HCEC 1CT (cell line): ENCODE measurements around the gene RAP1GAP.

Experiments used
- DNase-seq: peaks from one replicate; pipeline ENCODE4 v3.0.0-alpha.2; 2017

RAP1GAP gene

DNA sequence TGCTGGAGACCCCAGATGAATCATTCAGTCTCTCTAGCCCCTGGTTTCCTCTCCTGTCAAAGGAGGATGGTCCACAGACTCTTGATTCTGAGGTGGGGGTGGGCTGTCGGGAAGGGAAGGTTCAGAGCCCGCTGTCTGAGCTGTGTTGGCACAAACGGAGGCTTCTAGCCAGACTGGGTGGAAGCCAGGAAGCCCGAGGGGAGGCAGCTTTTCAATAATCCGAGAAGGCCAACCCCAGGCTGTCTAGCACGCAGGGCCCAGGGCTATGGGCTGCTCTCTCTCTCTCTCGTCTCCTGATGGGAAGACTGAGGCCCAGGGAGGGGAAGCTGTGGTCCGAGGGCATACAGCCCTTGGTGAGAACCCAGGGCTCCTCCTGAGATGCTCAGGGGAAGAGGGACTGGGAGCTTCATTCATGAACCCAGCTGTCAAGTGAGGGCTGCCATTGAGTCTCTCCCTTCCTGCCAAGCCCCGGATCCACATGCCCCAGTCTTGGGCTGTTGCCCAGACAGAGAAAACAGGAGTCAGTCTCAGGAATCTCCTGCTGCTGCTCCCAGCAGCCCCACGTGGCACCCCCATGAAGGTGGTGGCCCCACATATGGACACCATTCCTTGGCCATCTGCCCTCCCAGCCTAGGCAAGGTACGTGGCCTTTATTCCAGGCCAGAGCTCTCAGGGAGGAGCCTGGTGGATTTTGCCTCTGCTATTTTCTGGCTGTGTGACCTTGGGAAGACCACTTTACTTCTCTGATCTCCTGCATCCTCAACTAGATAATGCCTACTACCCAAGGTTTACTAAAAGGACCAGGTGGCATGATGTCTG is 44.4 kb downstream of the RAP1GAP start:
- no peak for DNase-seq

DNA sequence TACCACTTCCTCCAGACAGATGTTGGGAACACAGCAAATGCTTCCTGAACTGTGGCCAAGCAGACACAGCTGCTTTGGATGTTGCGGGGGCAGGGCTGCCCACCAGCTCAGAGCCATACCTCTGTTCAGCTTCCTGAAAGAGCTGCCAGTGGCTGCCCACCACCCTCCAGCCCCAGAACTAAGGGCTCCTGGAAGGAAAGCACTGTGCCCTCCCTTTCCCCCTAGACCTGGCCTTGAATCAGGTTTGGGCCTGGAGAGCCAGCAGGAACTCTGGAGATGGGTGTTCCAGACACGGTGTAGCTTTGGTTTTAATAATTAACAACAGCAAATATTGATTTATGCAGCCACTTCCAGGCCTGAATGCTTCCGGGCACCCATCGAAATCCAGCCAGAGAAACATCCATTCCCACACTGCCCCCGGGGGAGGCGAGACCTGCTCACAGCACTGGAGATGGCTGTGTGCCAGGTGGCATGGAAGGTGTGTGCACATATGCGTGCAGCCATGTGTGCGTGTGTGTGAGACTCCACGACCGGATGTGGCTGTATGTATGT is 45.7 kb downstream of the RAP1GAP start:
- no peak for DNase-seq

DNA sequence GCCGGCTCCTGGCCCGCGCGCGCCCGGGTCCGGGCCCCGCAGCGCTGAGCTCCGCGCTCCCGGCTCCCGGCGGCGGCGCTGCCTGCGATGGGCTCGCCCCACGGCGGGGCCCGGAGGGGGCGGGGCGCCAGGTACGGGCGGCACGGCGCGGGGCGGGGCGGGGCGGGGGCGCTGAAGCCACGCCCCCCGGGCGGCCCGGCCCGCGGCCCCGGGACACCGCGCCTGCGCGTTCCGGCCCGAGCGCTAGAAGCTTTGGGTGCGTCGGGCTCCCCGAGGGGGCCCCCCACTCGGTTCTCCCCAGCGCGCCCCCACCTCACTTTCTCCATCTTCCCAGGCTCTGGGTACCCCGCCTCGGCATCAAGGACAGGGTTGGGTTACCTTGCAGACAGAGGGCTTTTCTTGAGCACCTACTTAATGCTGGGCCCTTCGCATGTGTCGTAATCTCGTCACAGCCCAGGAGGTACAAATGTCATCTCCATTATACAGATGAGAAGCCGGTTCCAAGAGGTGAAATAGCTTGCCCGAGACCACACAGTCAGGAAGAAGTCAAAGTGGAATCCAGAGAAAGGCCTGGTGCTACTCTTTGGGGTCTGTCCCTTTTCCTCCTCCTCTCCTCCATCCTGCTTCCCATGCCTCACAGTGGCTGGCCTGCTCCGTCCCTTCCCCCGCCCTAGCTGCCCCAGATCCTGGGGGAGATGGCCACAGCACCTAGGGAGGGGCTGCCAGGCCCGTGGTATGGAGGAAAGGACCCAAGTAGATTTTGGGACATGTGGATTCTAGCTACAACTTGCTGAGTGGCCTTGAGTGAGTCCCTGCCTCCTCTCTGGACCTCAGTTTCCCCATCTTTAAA is 46.5 kb downstream of the RAP1GAP start:
- DNase-seq, result no peak

DNA sequence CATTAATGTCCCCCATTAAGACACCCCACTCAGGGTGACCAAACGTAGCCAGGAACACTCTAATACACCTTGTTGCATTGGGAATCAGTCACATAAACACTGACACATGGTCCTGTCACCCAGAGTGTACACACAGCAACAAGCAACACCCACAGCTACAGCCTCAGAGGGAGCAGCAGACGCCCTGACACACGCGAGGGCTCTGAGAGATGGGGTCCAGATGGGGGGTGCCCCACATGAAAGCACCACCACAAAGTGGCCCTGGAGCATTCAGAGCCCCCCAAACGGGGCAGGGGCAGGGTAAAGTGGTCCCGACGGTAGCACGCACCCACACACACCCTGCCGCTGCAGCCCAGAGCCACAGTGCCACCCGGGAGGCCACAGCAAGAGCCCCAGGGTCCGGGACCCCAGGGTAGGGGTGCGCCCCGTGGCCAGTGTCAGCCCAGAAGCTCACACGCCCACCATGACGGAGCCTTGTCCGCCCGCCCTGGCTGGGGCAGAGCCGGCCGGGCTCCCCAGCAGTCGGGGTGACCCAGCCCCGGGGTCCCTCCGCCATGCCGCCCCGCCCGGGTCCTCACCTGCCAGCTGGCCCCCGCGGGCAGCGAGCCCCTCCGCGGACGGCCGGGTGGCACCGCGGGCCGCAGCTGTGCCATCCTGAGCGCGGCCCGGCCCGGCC is 47.3 kb downstream of the RAP1GAP start:
- DNase-seq, result no peak

DNA sequence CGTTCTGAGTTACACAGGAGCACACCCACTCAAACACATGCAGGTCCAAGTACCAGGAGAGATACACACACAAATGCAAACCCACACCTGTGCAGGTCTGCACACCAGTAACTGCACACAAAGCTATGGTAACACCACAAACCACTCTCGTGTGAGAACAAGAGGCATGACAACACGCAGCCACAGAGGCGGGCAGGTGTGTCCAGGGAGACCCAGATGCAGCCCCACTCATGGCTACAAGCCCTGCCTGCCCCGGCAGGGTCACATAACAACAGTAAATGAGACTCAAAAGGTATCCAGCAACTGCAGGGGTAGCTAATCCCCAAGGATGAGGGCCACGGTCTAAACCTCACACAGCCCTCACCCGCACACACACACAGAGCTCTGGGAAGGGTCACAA is 48.1 kb downstream of the RAP1GAP start:
- DNase-seq, result no peak

DNA sequence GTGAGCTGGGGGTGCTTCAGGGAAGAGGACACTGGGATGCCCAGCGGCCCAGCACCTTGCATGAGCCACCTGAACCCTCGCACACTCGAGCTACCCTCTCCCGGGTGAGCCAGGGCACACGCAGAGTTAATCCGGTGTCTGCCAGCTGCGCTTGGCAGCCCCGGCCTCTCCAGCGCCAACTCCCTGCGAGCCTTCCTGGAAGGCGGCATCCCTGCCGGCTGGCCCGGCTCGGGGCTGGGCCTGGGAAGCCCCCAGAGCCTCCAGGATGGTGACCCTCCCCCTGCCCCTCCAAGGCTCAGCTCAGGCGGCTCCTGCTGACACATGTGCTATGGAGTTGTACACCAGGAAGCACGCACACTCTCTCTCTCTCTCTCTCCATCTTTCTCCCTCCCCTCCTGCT is 48.7 kb downstream of the RAP1GAP start:
- no peak for DNase-seq

DNA sequence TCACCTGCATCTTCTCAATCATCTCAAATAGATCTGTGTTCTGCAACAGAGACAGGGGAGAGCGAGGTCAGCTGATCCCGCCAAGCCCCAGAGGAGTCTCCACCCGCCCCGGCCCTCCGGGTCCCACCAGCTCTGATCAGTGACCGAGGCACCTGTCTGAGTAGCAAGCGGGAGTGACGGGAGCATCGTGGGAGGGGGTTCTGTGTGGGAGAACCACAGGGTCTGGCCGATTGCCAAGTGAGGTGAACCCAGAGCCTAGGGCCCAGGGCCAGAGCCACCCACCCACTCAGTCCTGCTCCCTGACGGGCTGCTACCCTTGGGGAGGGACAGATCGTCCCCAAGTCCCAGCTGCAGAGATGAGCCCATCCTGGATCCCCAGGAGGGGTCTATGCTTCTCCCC is 49.1 kb downstream of the RAP1GAP start:
- no peak for DNase-seq

DNA sequence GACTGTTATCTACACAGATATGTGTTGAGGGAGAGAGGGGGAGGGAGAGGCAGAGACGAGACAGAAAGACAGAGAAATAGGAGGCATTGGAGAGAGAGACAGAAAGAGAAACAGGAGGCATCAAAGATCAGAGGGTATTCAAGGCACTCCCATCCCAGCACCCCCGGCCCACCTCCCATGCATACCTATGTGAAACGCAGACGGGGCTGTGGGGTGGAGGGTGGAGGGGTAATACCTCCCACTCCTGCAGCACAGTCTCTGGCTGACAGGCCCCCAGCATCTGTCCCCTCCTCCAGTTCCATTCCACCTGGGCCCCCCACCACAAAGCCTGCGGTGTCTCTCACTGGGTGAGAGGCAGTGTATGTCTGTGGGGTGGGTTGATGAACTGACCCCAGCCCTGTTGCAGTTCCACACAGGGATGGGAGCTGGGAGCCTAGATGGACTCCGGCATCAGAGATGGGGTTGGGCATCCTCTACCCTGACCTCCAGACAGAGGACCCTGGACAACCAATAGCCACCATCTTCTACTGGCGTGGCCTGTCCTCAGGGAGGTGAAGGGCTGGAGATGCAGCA is 49.7 kb downstream of the RAP1GAP start:
- no peak for DNase-seq

DNA sequence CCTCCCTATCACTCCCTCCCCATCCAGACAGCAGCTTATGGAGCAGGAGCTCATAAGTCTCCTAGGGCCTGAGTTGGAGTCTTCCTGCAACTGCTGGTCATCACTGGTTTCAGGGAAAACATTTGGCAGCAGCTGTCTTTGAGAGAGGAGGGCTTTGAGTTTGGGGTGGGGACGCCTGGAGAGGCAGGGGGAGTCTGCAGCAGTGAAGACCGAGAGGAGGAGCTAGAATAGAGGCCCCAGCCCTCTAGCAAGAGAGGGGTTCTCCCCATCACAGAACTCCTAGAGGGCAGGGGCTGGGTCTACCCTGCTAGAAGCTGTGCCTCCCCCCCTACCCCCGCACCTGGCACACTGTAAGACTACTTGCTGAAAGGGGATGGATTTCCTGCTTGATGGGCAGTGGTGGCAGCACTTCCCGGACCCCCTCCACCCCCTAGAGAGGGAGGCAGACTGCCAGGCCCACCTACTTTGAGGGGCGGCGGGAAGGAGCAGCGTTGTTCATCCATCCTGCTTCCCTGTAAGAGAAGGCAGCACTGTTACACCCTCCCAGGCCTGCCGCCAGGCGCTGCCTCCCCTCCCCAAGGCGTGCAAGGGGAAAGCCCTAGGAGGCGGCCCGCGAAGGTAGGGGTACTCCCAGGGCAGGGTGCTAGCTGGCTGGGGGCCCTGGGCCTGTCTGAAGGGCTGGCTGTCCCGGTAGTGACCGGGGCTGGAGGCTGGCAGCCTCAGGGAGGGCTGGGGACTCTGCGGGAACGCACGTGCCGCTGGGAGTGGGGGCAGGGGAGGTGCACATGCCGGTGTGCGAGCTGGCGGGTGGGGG is 50.4 kb downstream of the RAP1GAP start:
- no peak for DNase-seq

DNA sequence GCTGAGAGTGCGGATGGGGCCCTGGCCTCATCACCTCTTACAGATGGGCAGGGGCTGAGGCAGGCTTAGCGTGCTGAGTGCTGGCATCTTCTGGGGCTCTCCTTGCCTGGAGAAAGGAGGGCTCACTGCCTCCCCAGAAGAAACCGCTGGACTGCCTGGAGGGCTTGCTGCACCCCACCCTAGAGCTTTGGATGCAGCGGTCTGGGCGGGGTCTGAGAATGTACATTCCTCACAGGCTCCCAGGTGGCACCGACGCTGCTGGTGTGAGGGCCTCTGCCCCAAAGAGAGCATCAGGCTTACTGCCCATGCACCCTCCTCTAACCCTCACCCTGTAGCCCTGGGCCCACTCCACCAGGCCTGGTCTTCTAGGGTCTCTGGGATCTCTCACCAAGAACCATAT is 51.1 kb downstream of the RAP1GAP start:
- no peak for DNase-seq

DNA sequence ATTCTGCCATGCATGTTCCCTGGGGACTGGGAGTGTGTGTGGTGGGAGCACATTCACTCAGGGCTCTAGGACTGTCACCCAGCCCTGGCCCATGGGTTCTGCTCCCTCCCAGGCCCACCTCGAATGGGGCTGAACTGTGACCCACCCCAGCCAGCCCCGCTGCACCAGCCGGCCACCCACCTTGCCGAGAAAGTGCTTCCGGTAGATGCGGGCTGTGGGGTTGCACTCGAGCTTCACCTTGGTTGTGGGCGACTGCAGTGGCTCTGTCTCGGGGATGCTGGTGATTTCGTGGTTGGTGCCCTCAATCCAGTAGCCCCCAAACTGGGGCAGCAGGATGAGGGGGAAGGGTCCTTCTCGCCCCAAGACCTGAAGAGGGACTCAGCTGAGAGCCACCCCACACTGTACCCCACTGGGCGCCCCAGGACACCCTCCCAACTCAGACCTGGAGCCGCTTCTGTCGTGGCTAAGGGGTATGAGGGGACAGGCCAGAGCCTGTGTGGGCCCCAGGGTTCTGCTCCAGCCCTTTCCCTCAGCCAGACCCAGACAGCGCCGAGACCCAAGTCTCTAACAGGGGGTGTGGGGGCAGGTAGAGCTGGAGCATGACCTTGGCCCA is 51.9 kb downstream of the RAP1GAP start:
- no peak for DNase-seq

DNA sequence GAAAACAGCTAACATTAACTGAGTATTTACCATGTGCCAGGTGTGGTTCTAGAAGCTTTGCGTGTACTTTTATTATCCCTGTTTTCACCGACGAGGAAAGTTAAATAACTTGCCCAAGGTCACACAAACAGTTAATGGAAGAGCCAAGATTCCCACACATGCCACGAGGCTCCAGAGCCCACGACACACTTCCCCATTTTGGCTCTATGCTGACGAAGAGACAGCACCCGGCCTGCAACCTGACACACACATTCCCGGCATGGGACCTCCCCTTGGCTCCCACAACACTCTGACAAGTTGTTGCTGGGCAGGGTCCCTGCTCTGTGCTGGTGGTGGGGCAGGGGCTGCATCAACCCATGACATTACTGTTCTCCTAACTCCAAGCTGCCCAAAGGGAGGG is 52.8 kb downstream of the RAP1GAP start:
- DNase-seq, result no peak

DNA sequence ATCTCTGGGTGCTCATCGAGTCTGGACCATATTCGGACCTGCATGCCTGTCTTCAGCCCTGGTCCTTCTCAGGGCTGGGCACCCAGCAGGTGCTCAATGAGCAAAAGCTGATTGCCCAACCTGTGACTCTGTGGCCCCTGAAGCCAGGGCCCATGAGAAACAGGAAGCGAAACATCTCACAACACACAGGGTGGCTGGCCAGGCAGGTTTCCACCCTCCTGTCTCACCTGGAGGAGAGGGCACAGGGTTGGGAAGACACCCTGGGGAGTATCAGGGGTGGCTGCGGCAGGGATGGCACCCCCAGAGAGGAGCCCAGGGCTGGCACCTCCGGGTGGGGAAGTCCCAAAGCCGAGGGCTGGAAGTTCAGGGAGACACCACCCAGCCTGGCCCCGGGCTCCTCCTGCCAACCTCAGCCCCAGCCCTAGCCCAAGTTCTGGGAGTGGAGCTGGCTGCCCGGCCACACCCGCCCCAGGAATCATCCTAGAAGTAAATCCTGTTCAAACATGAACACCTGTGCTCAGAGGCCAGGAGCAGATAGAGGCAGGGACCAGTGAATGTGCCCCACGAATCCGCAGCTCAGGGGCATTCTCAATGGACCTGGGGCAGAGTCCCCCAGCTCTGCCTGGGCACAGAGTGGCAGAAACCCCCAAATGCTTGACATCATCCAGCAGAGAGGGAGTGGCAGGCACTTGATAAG is 54.6 kb downstream of the RAP1GAP start:
- no peak for DNase-seq

DNA sequence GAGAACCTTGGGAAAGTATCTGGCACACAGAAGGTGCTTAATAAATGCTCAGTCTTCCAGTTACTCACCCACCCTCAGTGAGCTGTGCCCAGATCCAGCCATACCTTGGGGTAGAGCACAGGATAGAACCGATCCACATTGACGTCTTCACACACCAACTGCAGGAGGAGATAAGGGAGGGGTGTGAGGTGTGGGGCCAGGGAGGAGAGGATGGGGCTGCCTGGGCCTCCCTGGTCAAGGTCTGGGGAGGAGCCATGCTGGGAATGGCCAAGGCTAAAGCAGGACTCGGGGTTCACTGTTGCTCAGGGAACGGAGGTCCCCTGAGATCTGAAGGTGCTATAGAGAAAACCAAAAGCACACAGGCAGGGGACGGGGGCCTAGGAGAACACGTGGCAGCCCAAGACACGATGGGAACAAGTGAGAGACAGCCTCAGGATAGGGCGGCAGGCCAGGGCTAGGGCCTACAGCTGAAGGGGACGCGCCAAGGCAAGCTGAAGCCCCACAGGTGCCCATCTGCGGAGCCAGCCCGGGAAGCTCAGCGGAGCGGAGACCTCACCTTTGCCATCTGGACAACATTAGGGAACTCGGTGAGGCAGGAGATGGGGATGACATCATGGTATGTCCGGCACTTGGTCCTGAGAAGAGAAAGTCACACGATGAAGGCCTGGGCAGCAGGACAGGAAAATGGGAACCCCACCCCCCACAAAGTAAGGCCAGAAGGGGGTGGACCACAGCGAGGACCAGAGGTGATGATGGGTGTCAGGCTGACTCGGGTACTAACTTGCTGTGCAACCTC is 55.9 kb downstream of the RAP1GAP start:
- DNase-seq, result no peak

DNA sequence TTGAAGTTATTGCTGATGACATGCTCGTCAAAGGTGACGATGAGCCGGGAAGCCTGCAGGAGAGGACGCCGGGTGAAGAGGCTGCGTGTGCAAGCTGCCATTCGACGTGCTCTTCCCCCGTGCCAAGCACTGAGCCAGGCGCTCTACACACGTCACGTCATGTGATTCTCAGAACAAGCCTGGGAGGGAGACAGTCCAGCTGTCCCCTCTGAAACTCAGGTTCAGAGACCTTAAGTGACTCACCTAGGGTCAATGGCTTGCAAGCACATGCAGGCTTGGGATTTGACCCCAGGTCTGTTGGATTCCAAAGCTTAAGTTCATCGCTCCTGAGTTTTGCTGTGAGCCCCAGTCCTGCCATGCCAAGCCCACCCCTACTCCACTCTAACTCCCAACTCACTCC is 57.1 kb downstream of the RAP1GAP start:
- no peak for DNase-seq

DNA sequence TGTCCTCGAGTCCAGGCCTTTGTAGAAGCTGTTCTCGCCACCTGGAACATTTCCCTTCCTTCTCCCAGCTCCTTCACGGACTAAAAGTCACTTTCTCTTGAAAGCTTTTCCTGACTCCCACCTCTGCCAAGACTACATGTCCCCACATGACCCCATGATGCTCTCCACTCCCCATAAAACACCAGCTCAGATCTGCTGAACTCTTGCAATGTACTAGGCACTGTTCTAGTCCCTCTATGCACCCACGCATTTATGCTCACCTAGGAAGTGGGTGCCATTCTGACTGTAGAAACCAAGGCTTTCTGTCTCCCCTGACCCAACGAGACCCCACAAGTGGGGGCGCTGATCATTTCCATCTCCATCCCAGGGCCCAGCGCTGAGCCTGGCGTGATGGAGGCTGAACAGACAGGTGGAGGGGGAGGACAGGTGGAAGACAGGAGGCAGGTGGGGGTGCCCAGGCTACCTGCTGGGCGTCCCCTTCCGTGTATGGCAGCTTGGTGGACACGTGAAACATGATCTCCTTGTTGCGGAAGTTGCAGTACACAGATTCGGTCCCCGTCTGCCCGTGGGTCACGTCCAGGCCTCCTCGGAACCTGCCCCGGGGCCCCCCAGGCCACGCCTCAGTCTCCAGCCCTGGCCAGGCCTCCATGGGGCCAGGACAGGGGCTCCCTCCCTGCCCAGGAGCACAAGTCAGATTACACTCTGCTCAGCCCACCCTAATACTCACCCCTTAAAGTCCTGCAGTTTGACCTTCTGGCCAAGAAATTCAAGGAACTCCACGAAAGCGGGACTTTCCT is 58.0 kb downstream of the RAP1GAP start:
- no peak for DNase-seq

DNA sequence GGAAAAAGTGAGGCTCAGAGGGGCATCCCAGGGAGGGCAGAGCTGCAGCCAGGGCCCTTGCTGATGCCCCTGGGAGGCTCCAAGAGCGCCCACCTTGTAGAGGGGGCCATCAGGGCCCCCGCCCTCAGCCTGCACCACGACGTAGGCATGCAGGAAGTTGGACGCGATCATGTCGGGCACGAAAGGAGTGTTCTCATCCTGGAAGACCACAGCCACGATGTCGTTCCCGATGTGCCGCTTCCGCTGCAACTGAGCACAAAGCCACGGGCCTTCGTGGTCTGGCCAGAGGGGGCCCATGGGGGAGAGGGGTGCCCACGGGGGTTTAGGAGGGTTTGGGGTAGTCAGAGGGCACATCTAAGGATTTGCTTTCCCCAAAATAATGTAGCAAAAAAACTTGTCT is 59.1 kb downstream of the RAP1GAP start:
- no peak for DNase-seq

DNA sequence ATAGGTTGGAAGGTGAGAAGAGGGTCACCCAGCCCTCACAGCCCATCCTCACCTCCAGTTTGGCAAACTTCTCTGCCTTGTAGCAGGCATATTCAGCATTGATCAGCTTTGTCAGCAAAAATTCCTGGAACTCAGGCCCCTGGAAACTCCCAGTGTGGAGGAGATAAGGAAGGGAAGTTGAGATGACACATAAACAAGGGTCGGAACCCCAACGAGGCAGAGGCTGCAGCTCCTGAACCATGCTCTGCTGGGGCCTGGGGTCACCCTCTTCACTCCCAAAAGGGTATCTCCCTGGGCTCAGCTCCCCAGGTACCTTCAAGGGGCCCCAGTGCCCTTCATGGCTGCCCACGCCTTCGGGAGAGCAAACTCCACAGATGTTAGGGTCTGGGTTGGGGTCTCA is 60.4 kb downstream of the RAP1GAP start:
- no peak for DNase-seq
